Measurements from ENCODE around the gene UROD. TPM values are rescaled to one million over a fixed set of nuclear protein-coding genes. Genes with fewer than 3 reads are reported as not detected.

Gene UROD
- total and polyA plus RNA-seq, 4 donors: 78.5 to 717 (median 102) TPM

GRCh38 chr1:44988531-44989156 lies 23.4 kb upstream of the UROD start:
- Histone ChIP-seq H3K9ac (ENCODE audit: low read depth in 1 of 2, low read length in 2 of 2) (no peak overlapping the region), H3K9me3 (ENCODE audit: control insufficient read depth in 4 of 4, low read length in 3 of 4) (no peaks in the 10 kb centered on the region), H3K36me3 (ENCODE audit: control insufficient read depth in 4 of 4, insufficient read depth in 3 of 4, low read depth in 1 of 4, low read length in 3 of 4) (no peaks in the 10 kb centered on the region), H3K27me3 (ENCODE audit: control insufficient read depth in 4 of 4, insufficient read depth in 4 of 4, low read length in 3 of 4) (no peaks in the 10 kb centered on the region), H3K4me1 (ENCODE audit: control insufficient read depth in 4 of 4, insufficient read depth in 4 of 4, low read length in 3 of 4) (peaks cover 0 to 14% (median 10%) of the 10 kb centered on the region in 4 donors), H3K4me3 (ENCODE audit: low read depth in 1 of 3, low read length in 3 of 3) (no peak overlapping the region), H3K27ac (ENCODE audit: low read depth in 1 of 2, low read length in 2 of 2) (no peak overlapping the region)
- no peak for TF ChIP-seq RAD21 (IDR thresholded peaks at IDR 0.05)
- TF ChIP-seq RXRA (IDR thresholded peaks at IDR 0.05): no peak
- TF ChIP-seq GABPA (IDR thresholded peaks at IDR 0.05 in 1 of 2, conservative IDR thresholded peaks at IDR 0.05 in 1 of 2): no peak
- TF ChIP-seq EGR1 (IDR thresholded peaks at IDR 0.05; ENCODE audit: low read depth in 2 of 2): no peak
- TF ChIP-seq MAX (IDR thresholded peaks at IDR 0.05): no peak
- TF ChIP-seq SP1 (IDR thresholded peaks at IDR 0.05): no peak
- TF ChIP-seq TAF1 (conservative IDR thresholded peaks at IDR 0.05): no peak
- no peak for TF ChIP-seq FOXA2 (IDR thresholded peaks at IDR 0.05)
- TF ChIP-seq HNF4A (conservative IDR thresholded peaks at IDR 0.05): no peak
- DNase-seq (ENCODE audit: low spot score): no peak
- 94% methylated on average over 24 of the region's 24 CpGs for WGBS

GRCh38 chr1:44994309-44994898 lies 17.6 kb upstream of the UROD start:
- no peak overlapping the region for H3K9ac ChIP-seq (ENCODE audit: low read depth in 1 of 2, low read length in 2 of 2)
- no peak for DNase-seq (ENCODE audit: low spot score)
- 80% methylated on average over 7 of the region's 7 CpGs for WGBS
- H3K9me3 ChIP-seq (ENCODE audit: control insufficient read depth in 4 of 4, low read length in 3 of 4): no peaks in the 10 kb centered on the region
- H3K27me3 ChIP-seq (ENCODE audit: control insufficient read depth in 4 of 4, insufficient read depth in 4 of 4, low read length in 3 of 4): no peaks in the 10 kb centered on the region
- no peaks in the 10 kb centered on the region for H3K36me3 ChIP-seq (ENCODE audit: control insufficient read depth in 4 of 4, insufficient read depth in 3 of 4, low read depth in 1 of 4, low read length in 3 of 4)
- H3K4me1 ChIP-seq (ENCODE audit: control insufficient read depth in 4 of 4, insufficient read depth in 4 of 4, low read length in 3 of 4): no peaks in the 10 kb centered on the region
- TF ChIP-seq MAX (IDR thresholded peaks at IDR 0.05): no peak
- H3K4me3 ChIP-seq (ENCODE audit: low read depth in 1 of 3, low read length in 3 of 3): no peak overlapping the region
- no peak overlapping the region for H3K27ac ChIP-seq (ENCODE audit: low read depth in 1 of 2, low read length in 2 of 2)

- Histone ChIP-seq H3K4me1 (ENCODE audit: control insufficient read depth in 4 of 4, insufficient read depth in 4 of 4, low read length in 3 of 4) (no peaks in the 10 kb centered on the region), H3K36me3 (ENCODE audit: control insufficient read depth in 4 of 4, insufficient read depth in 3 of 4, low read depth in 1 of 4, low read length in 3 of 4) (no peaks in the 10 kb centered on the region), H3K9me3 (ENCODE audit: control insufficient read depth in 4 of 4, low read length in 3 of 4) (no peaks in the 10 kb centered on the region), H3K27ac (ENCODE audit: low read depth in 1 of 2, low read length in 2 of 2) (no peak overlapping the region), H3K4me3 (ENCODE audit: low read depth in 1 of 3, low read length in 3 of 3) (no peak overlapping the region), H3K9ac (ENCODE audit: low read depth in 1 of 2, low read length in 2 of 2) (no peak overlapping the region), H3K27me3 (ENCODE audit: control insufficient read depth in 4 of 4, insufficient read depth in 4 of 4, low read length in 3 of 4) (no peaks in the 10 kb centered on the region)
- no peak for DNase-seq (ENCODE audit: low spot score)
- WGBS: 94% methylated on average over 7 of the region's 7 CpGs
- TF ChIP-seq YY1 (IDR thresholded peaks at IDR 0.05): no peak
- TF ChIP-seq HNF4A (conservative IDR thresholded peaks at IDR 0.05): no peak
- TF ChIP-seq ZBTB33 (IDR thresholded peaks at IDR 0.05): no peak
- TF ChIP-seq NR2F2 (IDR thresholded peaks at IDR 0.05): no peak
- no peak for TF ChIP-seq GABPA (IDR thresholded peaks at IDR 0.05 in 1 of 2, conservative IDR thresholded peaks at IDR 0.05 in 1 of 2)
- no peak for TF ChIP-seq MAX (IDR thresholded peaks at IDR 0.05)
- TF ChIP-seq HNF4G (IDR thresholded peaks at IDR 0.05): no peak
- TF ChIP-seq FOXA1 (IDR thresholded peaks at IDR 0.05): no peak
- no peak for TF ChIP-seq JUND (IDR thresholded peaks at IDR 0.05)
- no peak for TF ChIP-seq SP1 (IDR thresholded peaks at IDR 0.05)
- TF ChIP-seq TAF1 (conservative IDR thresholded peaks at IDR 0.05): no peak
- no peak for TF ChIP-seq RXRA (IDR thresholded peaks at IDR 0.05)
- TF ChIP-seq RAD21 (IDR thresholded peaks at IDR 0.05): no peak
- TF ChIP-seq REST (IDR thresholded peaks at IDR 0.05): no peak
- no peak for TF ChIP-seq ATF3 (IDR thresholded peaks at IDR 0.05)
- no peak for TF ChIP-seq FOXA2 (IDR thresholded peaks at IDR 0.05)
- no peak for TF ChIP-seq EGR1 (IDR thresholded peaks at IDR 0.05; ENCODE audit: low read depth in 2 of 2)
These were observed 16.4 kb upstream of the UROD start for GRCh38 chr1:44995467-44996238.

All from liver (tissue), 9 donors.